ENCODE results near the gene RASA2.

GRCh38 chr3:141602706-141603105 lies 115.9 kb downstream of the RASA2 start:
- TF ChIP-seq POLR2A (IDR thresholded peaks at IDR 0.05), result no peak
- TF ChIP-seq, protein P1, sequence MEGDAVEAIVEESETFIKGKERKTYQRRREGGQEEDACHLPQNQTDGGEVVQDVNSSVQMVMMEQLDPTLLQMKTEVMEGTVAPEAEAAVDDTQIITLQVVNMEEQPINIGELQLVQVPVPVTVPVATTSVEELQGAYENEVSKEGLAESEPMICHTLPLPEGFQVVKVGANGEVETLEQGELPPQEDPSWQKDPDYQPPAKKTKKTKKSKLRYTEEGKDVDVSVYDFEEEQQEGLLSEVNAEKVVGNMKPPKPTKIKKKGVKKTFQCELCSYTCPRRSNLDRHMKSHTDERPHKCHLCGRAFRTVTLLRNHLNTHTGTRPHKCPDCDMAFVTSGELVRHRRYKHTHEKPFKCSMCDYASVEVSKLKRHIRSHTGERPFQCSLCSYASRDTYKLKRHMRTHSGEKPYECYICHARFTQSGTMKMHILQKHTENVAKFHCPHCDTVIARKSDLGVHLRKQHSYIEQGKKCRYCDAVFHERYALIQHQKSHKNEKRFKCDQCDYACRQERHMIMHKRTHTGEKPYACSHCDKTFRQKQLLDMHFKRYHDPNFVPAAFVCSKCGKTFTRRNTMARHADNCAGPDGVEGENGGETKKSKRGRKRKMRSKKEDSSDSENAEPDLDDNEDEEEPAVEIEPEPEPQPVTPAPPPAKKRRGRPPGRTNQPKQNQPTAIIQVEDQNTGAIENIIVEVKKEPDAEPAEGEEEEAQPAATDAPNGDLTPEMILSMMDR (IDR thresholded peaks at IDR 0.05), result no peak
